ENCODE measurements around the gene KDM4E. TPM values are rescaled to one million over a fixed set of nuclear protein-coding genes. Genes with fewer than 3 reads are reported as not detected.

Gene KDM4E
- total and polyA plus RNA-seq, 9 of the 15 experiments (the other 6 are each of a cell fraction or from before 2014, with no cell fraction given): 0.04 TPM; not detected in 8

DNA sequence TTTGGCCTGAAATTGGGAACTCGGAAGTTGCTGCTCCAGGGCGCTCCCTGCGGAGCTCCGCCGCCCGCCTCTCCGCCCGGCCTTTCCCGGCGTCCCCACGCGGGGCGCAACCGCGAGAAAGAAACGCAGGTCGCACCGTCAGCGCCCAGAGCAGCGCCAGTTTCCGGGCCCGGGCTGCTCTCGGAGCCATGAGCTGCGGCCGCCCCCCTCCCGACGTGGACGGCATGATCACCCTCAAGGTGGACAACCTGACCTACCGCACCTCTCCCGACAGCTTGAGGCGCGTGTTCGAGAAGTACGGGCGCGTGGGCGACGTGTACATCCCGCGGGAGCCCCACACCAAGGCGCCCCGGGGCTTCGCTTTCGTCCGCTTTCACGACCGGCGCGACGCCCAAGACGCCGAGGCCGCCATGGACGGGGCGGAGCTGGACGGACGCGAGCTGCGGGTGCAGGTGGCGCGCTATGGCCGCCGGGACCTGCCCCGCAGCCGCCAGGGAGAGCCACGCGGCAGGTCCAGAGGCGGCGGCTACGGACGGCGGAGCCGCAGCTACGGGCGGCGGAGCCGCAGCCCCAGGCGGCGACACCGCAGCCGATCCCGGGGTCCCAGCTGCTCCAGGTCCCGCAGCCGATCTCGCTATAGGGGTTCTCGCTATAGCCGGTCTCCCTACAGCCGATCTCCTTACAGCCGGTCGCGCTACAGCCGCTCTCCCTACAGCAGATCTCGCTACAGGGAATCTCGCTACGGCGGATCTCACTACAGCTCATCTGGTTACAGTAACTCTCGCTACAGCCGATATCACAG lies 42.2 kb downstream of the KDM4E start (continued):
- TF ChIP-seq, protein P1, sequence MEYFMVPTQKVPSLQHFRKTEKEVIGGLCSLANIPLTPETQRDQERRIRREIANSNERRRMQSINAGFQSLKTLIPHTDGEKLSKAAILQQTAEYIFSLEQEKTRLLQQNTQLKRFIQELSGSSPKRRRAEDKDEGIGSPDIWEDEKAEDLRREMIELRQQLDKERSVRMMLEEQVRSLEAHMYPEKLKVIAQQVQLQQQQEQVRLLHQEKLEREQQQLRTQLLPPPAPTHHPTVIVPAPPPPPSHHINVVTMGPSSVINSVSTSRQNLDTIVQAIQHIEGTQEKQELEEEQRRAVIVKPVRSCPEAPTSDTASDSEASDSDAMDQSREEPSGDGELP (CRISPR knock-in tag; IDR thresholded peaks at IDR 0.05; ENCODE audit: borderline replicate concordance): peak; percentile 61
- TF ChIP-seq ETV1 (tag; conservative IDR thresholded peaks at IDR 0.05; ENCODE audit: low read depth) (peak; percentile 56; the same call in 1 of the 2 replicates), POLR2AphosphoS5 (IDR thresholded peaks at IDR 0.05; ENCODE audit: control insufficient read depth, insufficient read depth, low read depth, low read length) (peak; percentile 36; the same call in 1 of the 2 replicates), RBM25 (IDR thresholded peaks at IDR 0.05; ENCODE audit: low read depth, low read length, severe bottlenecking) (peak; percentile 4), CHCHD3 (CRISPR knock-in tag; IDR thresholded peaks at IDR 0.05) (no peak), ATF7 (IDR thresholded peaks at IDR 0.05) (peak; percentile 53), DACH1 (IDR thresholded peaks at IDR 0.05; ENCODE audit: partially characterized antibody) (no peak), SMAD4 (CRISPR knock-in tag; conservative IDR thresholded peaks at IDR 0.05) (peak; percentile 76), ZNF696 (CRISPR knock-in tag; conservative IDR thresholded peaks at IDR 0.05) (no peak), SLC30A9 (CRISPR knock-in tag; IDR thresholded peaks at IDR 0.05) (no peak), EP400 (IDR thresholded peaks at IDR 0.05) (peak; percentile 91), ZNF143 (CRISPR knock-in tag; IDR thresholded peaks at IDR 0.05) (peak; percentile 34; the same call in 1 of the 2 replicates), GATAD2A (IDR thresholded peaks at IDR 0.05) (peak; percentile 76; the same call in 1 of the 2 replicates), ESRRA (IDR thresholded peaks at IDR 0.05; ENCODE audit: borderline replicate concordance, low read depth) (peak; percentile 48; the same call in 1 of the 2 replicates), ZFX (CRISPR knock-in tag; IDR thresholded peaks at IDR 0.05) (peak; percentile 86), JUND (IDR thresholded peaks at IDR 0.05; ENCODE audit: borderline replicate concordance, low read depth, low read length) (0 out of 2 replicates have a peak, but pooled peaks have one; percentile 11), JUND (tag; IDR thresholded peaks at IDR 0.05; ENCODE audit: borderline replicate concordance, low read depth, low read length) (no peak; the same call in 2 of the 3 replicates), GATAD2B (IDR thresholded peaks at IDR 0.05; ENCODE audit: borderline replicate concordance) (peak; percentile 9; the same call in 1 of the 2 replicates), NCOA6 (IDR thresholded peaks at IDR 0.05) (peak; percentile 96), YBX1 (IDR thresholded peaks at IDR 0.05) (no peak), CBX1 (IDR thresholded peaks at IDR 0.05; ENCODE audit: low read depth) (peak; percentile 67), E2F1 (CRISPR knock-in tag; IDR thresholded peaks at IDR 0.05) (peak; percentile 37; the same call in 1 of the 2 replicates), RBBP5 (IDR thresholded peaks at IDR 0.05; ENCODE audit: borderline replicate concordance, insufficient read depth, low read length, poor library complexity, severe bottlenecking) (peak; percentile 86), KDM4B (IDR thresholded peaks at IDR 0.05; ENCODE audit: borderline replicate concordance in 2 of 2, low read depth in 1 of 2) (0 out of 4 replicates have a peak, but pooled peaks of 1 of the 2 experiments have one; percentile 34)
- TF ChIP-seq, protein P2, sequence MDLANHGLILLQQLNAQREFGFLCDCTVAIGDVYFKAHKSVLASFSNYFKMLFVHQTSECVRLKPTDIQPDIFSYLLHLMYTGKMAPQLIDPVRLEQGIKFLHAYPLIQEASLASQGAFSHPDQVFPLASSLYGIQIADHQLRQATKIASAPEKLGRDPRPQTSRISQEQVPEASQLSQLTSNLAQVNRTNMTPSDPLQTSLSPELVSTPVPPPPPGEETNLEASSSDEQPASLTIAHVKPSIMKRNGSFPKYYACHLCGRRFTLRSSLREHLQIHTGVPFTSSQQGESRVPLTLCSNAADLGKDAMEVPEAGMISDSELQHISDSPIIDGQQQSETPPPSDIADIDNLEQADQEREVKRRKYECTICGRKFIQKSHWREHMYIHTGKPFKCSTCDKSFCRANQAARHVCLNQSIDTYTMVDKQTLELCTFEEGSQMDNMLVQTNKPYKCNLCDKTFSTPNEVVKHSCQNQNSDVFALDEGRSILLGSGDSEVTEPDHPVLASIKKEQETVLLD (IDR thresholded peaks at IDR 0.05): no peak

Data from K562 (cell line).